HepG2 (cell line): Measurements from ENCODE around the gene CDK2. TPM values are rescaled to one million over a fixed set of nuclear protein-coding genes. Genes with fewer than 3 reads are reported as not detected.
A peak's percentile ranks its signal among the peaks of the same experiment; 100 is the strongest.

ENCODE experiments used
- AKNA ChIP-seq: sonication (generic); formaldehyde crosslinking; IDR thresholded peaks from 2 replicates; pipeline ENCODE4 v1.4.0; 2020; ENCODE audit warnings: missing genetic modification reagents, borderline replicate concordance
- ARNT ChIP-seq: fragments of 450-650 bp; IDR thresholded peaks from 2 replicates; pipeline ENCODE4 v1.6.1; 2017
- CREM ChIP-seq, 2 experiments: sonication (generic) in 1 of 2; formaldehyde crosslinking in 1 of 2; IDR thresholded peaks; 2 replicates each; pipeline versions ENCODE4 v1.4.0 to v1.6.1; 2016 to 2020; ENCODE audit warnings: antibody characterized with exemption in 1 of 2, mild to moderate bottlenecking in 1 of 2, missing genetic modification reagents in 1 of 2
- DMAP1 ChIP-seq: IDR thresholded peaks from 2 replicates; pipeline ENCODE4 v1.6.1; 2016
- HDAC6 ChIP-seq: fragments of 200-600 bp; sonication (generic); IDR thresholded peaks from 2 replicates; pipeline ENCODE4 v1.7.0; 2017; ENCODE audit warnings: mild to moderate bottlenecking, antibody characterized with exemption, low read length, low read depth
- KLF12 ChIP-seq: sonication (generic); formaldehyde crosslinking; IDR thresholded peaks from 2 replicates; pipeline ENCODE4 v1.4.0; 2020; ENCODE audit warnings: missing genetic modification reagents, borderline replicate concordance
- PLSCR1 ChIP-seq: sonication (generic); formaldehyde crosslinking; IDR thresholded peaks from 2 replicates; pipeline ENCODE4 v1.5.0; 2020; ENCODE audit warnings: missing genetic modification reagents, mild to moderate bottlenecking, borderline replicate concordance
- RORA ChIP-seq: sonication (generic); formaldehyde crosslinking; IDR thresholded peaks from 2 replicates; pipeline ENCODE4 v1.5.0; 2020; ENCODE audit warnings: mild to moderate bottlenecking, missing genetic modification reagents, moderate library complexity
- ZNF235 ChIP-seq: sonication (generic); formaldehyde crosslinking; IDR thresholded peaks from 2 replicates; pipeline ENCODE4 v1.8.1; 2023; ENCODE audit warnings: mild to moderate bottlenecking, missing genetic modification reagents, borderline replicate concordance
- ZNF292 ChIP-seq: sonication (generic); formaldehyde crosslinking; IDR thresholded peaks from 2 replicates; pipeline ENCODE4 v1.8.1; 2022; ENCODE audit warnings: mild to moderate bottlenecking, low read depth, missing genetic modification reagents, borderline replicate concordance
- ZNF564 ChIP-seq: sonication (generic); formaldehyde crosslinking; IDR thresholded peaks from 2 replicates; pipeline ENCODE4 v1.8.1; 2023; ENCODE audit warnings: mild to moderate bottlenecking, missing genetic modification reagents
- ZNF660 ChIP-seq: sonication (generic); formaldehyde crosslinking; IDR thresholded peaks from 2 replicates; pipeline ENCODE4 v1.5.1; 2020; ENCODE audit warnings: mild to moderate bottlenecking, low read depth, missing genetic modification reagents, borderline replicate concordance
- ZNF780A ChIP-seq: sonication (generic); formaldehyde crosslinking; IDR thresholded peaks from 2 replicates; pipeline ENCODE4 v1.8.0; 2022; ENCODE audit warnings: mild to moderate bottlenecking, missing genetic modification reagents, moderate library complexity
- polyA plus RNA-seq, 8 experiments: library from polyadenylated mRNA; depleted of rRNA in 3 of 8; stranded (reverse) in 7 of 8; unstranded in 1 of 8; fragments of >200 nt; fragmentation: Illumina TruSeq in 4 of 8; extraction: Trizol in 4 of 8; gene quantifications; 2 replicates each; pipeline versions ENCODE4 v1.2.1 to v1.2.3, GENCODE V29; 2011 to 2016; ENCODE audit warnings: low read depth in 4 of 8, missing spikeins in 1 of 8, mixed read lengths in 1 of 8; ENCODE audit not compliant: insufficient read depth in 1 of 8
- total RNA-seq, 5 experiments: library from RNA; depleted of rRNA; stranded (reverse); fragments of >200 nt; fragmentation: Illumina TruSeq; extraction: Trizol; gene quantifications; 2 replicates each; pipeline ENCODE4 v1.2.3, GENCODE V29; 2016; ENCODE audit warnings: low read depth in 1 of 5
- TF ChIP-seq, protein P1 (sequence below), 2 experiments: sonication (generic) in 1 of 2; formaldehyde crosslinking in 1 of 2; IDR thresholded peaks; 2 replicates each; pipeline versions ENCODE4 v1.5.1 to v1.6.1; 2011 to 2020; ENCODE audit warnings: borderline replicate concordance in 1 of 2, low read depth in 1 of 2, low read length in 1 of 2, mild to moderate bottlenecking in 1 of 2, missing genetic modification reagents in 1 of 2, moderate library complexity in 1 of 2
- TF ChIP-seq, protein P2 (sequence below): sonication (generic); formaldehyde crosslinking; IDR thresholded peaks from 2 replicates; pipeline ENCODE4 v1.5.0; 2020; ENCODE audit warnings: mild to moderate bottlenecking, missing genetic modification reagents, borderline replicate concordance

The CDK2 gene
- total and polyA plus RNA-seq, 2 of the 13 experiments (the other 11 are each of a cell fraction or from before 2014, with no cell fraction given): 47.5 to 52.6 TPM

DNA sequence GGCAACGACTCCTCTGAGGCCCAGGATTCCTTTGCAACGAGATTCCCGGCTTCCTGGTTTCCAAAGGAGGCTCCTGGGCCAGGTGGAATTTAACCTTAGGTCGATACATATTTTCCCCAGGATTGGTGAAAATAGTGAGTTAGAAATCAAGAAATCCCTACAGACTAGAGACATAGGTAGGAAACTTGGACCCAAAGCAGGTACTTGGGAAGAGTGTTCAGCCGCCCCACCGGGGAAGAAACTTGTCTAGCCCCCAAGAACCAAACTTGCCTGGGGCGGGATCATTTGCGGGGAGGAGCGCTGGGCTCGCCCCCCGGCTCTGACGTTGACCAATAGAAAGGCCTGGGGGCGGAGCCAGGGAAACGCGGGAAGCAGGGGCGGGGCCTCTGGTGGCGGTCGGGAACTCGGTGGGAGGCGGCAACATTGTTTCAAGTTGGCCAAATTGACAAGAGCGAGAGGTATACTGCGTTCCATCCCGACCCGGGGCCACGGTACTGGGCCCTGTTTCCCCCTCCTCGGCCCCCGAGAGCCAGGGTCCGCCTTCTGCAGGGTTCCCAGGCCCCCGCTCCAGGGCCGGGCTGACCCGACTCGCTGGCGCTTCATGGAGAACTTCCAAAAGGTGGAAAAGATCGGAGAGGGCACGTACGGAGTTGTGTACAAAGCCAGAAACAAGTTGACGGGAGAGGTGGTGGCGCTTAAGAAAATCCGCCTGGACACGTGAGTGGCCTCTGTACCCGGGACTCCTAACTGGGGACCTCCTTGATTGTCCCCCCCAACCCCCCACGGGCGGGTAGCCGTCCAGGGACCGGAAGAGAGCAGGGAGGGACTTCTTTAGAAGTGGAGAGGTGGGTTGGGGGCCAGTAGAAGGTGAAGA lies at the start of gene CDK2 (continued):
- TF ChIP-seq AKNA (CRISPR knock-in tag): no peak
- TF ChIP-seq CREM (IDR thresholded peaks at IDR 0.05): peak; percentile 62; the same call in 1 of the 2 replicates
- TF ChIP-seq CREM (CRISPR knock-in tag; IDR thresholded peaks at IDR 0.05): no peak
- no peak for TF ChIP-seq RORA (CRISPR knock-in tag)
- TF ChIP-seq ZNF292 (CRISPR knock-in tag): no peak
- no peak for TF ChIP-seq PLSCR1 (CRISPR knock-in tag)
- no peak for TF ChIP-seq HDAC6
- no peak for TF ChIP-seq ARNT
- TF ChIP-seq DMAP1 (CRISPR knock-in tag): no peak
- TF ChIP-seq, protein P1, sequence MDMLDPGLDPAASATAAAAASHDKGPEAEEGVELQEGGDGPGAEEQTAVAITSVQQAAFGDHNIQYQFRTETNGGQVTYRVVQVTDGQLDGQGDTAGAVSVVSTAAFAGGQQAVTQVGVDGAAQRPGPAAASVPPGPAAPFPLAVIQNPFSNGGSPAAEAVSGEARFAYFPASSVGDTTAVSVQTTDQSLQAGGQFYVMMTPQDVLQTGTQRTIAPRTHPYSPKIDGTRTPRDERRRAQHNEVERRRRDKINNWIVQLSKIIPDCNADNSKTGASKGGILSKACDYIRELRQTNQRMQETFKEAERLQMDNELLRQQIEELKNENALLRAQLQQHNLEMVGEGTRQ (IDR thresholded peaks at IDR 0.05; ENCODE audit: low read depth, low read length): no peak
- TF ChIP-seq, protein P1 (CRISPR knock-in tag; IDR thresholded peaks at IDR 0.05; ENCODE audit: borderline replicate concordance): no peak
- TF ChIP-seq ZNF564: no peak
- TF ChIP-seq KLF12 (CRISPR knock-in tag): no peak
- TF ChIP-seq ZNF780A (CRISPR knock-in tag): no peak
- TF ChIP-seq, protein P2, sequence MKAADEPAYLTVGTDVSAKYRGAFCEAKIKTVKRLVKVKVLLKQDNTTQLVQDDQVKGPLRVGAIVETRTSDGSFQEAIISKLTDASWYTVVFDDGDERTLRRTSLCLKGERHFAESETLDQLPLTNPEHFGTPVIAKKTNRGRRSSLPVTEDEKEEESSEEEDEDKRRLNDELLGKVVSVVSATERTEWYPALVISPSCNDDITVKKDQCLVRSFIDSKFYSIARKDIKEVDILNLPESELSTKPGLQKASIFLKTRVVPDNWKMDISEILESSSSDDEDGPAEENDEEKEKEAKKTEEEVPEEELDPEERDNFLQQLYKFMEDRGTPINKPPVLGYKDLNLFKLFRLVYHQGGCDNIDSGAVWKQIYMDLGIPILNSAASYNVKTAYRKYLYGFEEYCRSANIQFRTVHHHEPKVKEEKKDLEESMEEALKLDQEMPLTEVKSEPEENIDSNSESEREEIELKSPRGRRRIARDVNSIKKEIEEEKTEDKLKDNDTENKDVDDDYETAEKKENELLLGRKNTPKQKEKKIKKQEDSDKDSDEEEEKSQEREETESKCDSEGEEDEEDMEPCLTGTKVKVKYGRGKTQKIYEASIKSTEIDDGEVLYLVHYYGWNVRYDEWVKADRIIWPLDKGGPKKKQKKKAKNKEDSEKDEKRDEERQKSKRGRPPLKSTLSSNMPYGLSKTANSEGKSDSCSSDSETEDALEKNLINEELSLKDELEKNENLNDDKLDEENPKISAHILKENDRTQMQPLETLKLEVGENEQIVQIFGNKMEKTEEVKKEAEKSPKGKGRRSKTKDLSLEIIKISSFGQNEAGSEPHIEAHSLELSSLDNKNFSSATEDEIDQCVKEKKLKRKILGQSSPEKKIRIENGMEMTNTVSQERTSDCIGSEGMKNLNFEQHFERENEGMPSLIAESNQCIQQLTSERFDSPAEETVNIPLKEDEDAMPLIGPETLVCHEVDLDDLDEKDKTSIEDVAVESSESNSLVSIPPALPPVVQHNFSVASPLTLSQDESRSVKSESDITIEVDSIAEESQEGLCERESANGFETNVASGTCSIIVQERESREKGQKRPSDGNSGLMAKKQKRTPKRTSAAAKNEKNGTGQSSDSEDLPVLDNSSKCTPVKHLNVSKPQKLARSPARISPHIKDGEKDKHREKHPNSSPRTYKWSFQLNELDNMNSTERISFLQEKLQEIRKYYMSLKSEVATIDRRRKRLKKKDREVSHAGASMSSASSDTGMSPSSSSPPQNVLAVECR (CRISPR knock-in tag): peak; percentile 82
- no peak for TF ChIP-seq ZNF660 (CRISPR knock-in tag)
- no peak for TF ChIP-seq ZNF235 (CRISPR knock-in tag)
